ENCODE results near the gene C4orf46.
A peak's percentile ranks its signal among the peaks of the same experiment; 100 is the strongest.
"Not testable (repeated sequence)": the region's sequence is repeated elsewhere in the genome, so short reads cannot be mapped to it uniquely, and the experiment has no call there.

Gene C4orf46

DNA sequence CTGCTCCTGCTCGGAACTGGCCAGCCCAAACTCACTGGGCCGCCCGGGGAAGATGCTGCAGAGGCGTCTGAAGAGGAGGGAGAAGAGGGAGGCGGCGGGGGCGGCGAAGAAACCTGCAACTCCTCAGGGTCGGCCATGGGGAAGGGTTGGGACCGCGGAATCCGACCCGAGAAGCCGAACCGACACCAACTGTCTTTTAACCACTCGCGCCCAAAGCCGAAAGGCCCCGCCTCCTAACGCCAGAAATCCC is at the start of gene C4orf46:
TSS of gene C4orf46 (minus strand) at position 223 of the 250 bp plus-strand sequence. CDS start at position 137, 86 bp downstream.
- DNase-seq: no peak

DNA sequence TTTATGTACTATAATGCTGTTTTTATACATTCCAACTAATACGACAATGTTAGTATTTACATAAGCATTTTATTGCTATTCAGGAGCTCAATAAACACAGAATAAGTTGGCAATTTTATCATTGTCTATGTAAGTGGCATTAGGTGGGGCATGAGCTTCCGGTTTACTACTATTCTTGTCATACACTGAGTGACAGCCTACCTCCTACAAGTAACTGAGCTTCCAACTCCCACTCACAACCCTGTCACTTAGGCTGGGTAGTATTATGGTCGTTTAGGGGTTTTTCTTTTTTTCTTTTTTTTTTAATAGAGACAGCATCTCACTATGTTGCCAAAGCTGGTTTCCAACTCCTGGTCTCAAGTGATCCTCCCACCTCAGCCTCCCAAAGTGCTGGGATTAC is 44.1 kb upstream of the C4orf46 start:
- DNase-seq: no peak

DNA sequence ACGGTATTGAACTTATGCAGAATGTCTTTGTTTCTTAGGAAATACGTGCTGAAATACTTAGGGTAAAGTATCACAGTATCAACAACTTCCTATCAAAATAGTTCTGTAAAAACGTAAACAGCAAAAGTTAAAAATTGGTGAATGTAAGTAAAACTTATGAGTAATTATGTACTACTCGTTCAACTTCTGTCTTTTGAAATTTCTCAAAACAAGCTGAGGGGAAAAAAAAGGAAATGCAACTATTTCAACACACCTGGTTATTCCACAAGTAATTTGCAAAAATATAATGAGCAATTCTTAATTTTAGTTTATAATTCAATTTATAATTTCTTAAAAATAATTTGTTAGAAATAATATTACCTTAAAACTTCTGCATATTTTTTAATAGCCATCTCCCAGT is 43.2 kb upstream of the C4orf46 start:
- no peak for DNase-seq

DNA sequence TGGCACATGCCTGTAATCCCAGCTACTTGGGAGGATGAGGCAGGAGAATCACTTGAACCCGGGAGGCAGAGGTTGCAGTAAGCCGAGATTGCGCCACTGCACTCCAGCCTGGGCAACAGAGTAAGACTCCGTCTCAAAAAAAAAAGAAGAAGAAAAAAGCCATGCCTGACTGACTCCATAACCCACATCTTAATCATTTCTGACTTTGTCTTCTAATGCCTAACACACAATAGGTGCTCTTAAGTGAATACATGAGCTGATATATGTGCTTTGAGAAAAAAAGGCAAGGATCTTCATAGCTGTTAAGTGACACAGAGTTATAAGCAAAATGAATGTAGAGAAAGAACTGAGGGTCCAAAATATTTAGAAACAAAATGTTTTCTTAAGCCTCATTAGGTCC is 40.9 kb upstream of the C4orf46 start:
- DNase-seq: not testable (repeated sequence)

DNA sequence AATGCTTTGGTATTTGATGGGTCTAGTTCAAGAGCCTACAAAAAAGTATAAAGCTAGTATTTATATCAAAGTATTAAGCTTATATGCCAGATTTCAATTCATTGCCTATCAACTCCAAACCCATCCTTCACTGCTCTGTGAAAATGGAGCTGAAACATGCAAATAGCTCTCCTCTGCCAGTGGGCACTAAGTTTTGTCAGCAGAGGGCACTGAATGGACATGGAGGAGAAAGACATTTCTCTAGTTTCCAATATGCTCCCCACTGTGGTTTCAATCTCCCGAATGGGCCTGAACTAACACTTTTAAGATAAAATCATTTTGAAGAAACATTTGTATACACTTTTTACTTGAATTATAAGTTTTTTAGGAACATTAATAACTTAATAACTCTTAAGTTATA is 39.1 kb upstream of the C4orf46 start:
- no peak for DNase-seq

DNA sequence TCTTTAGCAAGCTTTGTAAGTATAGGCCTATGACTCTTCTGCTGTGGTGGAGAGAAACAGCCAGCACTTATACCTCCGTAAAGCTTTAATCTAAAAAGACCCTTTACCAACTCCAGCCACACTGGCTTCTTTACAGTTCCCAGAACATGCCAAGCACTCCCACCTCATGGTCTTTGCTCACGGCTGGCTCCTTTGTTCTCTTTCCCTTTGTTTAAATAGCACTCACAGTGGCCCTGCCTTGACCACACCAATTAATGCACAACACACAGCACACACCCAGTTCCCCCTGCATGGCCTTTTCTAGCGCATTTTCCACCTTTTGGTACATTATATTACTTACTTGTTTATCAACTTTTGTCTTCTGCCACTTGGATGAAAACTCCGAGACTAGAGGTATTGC is 32.6 kb upstream of the C4orf46 start:
- no peak for DNase-seq

DNA sequence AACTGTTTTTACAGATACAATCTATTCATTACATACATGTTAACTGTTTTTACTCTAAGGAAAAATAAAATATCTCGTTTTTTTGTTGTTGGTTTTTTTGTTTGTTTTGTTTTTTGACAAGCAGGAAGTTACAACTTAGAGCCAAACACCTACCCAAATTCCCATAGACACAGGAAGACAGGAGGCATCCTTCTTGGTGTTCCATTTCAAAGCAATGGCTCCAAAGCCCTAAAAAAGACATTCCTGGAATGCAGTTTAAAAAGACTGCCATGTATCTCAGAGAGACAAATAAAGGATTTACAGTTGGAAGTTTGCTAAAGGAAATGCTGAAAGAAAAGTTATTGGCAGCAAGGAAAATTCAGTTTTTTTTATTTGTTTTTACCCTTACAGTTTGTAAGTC is 17.1 kb upstream of the C4orf46 start:
- no peak for DNase-seq

DNA sequence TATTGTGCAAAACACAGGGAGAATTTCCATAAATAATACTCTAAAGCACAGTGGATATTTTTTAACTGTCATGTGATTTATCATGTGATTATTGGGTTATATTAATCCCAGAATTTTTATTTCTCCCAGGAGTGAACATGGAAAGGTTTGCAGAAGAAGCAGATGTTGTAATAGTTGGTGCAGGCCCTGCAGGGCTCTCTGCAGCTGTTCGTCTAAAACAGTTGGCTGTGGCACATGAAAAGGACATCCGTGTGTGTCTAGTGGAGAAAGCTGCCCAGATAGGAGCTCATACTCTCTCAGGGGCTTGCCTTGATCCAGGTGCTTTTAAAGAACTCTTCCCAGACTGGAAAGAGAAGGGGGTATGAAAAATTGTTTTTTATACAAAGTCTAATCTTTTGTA is 10.4 kb upstream of the C4orf46 start:
- no peak for DNase-seq

DNA sequence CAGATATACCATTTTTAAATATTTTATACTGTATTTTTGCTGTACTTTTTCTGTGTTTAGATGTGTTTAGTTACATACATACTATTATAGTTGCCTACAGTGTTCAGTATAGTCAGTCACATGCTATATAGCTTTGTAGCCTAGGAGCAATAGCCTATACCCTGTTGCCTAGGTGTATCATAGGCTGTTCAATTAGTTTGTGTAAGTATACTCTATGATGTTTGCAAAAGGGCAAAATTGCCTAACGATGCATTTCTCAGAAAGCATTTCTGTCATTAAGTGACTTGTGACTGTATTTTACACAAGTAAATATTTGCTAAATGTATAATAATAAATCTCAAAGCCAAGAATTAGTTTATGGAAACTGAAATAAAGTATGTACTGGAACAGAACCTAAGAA is 9.9 kb upstream of the C4orf46 start:
- no peak for DNase-seq

DNA sequence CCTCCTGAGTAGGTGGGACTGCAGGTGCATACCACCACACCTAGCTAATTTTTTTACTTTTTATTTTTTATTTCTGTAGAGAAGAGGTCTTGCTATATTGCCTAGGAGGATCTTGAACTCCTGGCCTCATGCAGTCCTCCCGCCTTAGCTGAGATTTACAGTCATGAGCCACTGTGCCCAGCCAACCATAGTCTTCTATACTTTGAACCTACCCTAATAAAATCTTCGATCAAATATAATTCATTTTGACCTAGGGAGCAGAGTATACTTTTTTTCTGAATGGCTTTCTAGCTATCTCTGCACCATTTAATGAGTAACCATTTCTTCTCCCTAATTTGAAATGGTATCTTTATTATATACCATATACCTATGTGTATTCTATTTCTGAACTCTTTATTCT is 7.1 kb upstream of the C4orf46 start:
- DNase-seq: no peak

DNA sequence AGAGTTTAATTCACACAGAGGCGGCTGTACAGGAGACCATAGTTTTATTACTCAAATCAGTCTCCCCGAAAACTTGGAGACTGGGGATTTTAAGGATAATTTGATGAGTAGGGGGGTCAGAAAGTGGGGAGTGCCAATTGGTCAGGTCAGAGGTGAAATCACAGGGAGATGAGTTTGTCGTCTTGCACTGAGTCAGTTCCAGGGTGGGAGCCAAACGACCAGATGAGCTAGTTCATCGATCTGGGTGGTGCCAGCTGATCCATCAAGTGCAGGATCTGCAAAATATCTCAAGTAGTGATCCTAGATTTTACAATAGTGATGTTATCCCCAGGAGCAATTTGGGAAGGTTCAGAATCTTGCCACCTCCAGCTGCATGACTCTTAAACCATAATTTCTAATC is 4.4 kb upstream of the C4orf46 start:
- no peak for DNase-seq

DNA sequence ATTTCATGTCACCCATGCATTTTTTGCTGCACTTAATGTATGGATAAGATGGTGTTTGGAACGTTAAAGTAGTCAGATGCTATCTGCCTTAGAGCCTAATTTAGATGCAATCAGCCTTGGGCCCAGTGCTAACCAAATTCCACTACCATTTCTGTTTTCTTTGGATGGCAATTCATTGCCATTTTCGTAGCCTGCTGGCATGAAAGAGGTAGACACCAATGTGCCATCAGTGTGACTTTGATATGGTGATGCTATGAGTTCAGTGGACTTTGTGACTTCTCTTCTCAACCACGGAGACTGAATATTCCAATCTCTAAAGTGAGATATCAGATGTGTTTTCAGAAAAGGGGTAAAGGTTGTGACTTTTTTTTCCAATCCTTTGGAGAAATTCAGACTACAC is 1.9 kb upstream of the C4orf46 start:
- no peak for DNase-seq

DNA sequence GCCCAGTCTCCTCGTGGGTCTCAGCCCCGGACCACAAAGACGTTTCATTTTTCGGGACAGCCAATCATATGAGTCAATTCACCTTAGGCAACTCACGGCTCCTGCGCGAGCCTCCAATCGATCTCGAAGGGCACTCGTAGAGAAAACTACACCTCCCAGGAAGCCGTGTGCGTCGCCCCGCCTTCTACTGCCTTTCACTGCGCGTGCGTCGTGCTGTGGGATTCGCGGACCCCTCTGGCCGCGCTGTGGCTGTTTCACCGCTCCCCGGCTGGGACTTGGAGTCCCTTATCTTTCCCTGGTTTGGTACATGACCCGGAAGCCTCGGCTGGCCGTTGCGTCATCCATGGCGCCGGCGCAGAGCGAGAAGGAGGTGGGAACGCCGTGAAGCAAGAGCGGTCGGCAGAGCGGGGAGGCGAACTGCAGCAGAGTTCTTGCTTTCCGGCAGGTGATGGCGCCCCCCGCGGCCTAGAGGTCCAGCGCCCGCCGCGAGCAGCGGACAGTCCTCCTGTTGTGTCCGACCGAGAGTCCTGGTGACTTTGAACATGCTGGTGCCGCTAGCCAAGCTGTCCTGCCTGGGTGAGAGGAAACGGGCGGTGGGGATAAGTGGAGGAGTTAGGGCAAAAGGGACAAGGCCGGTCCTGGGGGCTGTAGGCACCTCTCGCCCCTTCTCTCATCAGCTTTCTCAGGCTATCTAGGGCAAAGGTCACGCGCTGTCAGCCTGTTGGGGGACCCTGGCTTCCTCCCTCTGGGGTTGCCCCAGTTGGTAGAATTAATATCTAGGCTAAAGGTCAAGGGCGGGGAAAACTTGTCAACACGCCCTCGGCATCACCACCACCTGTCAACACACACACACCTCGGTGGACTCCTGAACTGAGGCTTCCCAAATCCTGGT is 474 bp upstream of the C4orf46 start, which contains the start of gene ETFDH:
TSS of gene ETFDH (plus strand) at position 382 of the 892 bp plus-strand sequence. CDS start at position 543, 161 bp downstream.
- DNase-seq: peak; percentile 94

DNA sequence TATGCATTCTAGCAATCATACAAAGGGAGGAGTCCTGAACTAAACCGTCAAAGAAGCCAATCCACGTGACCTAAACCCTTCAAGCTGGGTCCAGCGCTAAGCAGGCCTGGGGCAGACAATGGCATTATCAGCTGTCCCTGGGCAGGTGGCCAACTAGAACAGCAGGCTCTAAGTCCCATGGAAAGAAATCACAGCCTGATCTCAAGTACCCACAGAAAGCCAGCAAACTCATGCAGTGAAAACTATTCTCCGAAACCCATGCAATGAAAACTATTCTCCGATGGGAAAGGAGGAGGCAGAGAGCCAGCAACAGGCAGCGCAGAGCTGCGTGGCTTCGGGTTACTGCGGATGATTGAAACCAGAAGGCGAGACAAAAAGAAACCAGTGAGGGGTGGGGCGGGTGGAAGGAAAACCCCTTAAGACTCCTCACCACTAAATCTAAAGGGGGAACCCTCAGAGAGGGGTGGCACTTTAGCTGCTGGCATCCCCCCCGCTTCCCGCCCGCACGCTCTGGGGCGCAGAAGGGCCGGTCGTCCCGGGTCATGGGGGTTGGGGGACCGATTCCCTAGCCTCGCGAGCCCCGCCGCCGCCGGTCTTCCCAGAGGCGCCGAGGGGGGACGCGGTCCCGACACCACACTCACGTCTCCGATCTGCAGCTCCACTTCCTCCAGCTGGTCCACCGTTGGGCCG is 567 bp downstream of the C4orf46 start:
- no peak for DNase-seq

DNA sequence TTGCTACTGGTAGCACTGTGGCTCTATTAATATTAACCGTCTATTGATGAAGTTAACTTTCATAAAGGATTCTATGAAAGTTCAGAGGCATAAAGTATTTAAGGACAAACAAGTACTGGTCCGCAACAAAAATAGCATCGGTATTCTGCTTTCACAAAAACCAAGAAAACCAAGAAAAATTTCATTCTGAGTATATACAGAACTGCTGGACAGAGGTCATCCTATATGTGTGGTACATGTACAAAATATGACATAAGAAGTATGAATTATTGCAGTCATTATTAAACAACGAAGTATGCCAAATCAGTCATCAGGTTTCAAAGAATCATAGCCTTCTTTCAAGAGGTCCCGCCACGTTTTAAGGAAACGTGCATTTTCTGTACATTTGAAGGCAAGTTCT is 2.4 kb downstream of the C4orf46 start:
- no peak for DNase-seq

DNA sequence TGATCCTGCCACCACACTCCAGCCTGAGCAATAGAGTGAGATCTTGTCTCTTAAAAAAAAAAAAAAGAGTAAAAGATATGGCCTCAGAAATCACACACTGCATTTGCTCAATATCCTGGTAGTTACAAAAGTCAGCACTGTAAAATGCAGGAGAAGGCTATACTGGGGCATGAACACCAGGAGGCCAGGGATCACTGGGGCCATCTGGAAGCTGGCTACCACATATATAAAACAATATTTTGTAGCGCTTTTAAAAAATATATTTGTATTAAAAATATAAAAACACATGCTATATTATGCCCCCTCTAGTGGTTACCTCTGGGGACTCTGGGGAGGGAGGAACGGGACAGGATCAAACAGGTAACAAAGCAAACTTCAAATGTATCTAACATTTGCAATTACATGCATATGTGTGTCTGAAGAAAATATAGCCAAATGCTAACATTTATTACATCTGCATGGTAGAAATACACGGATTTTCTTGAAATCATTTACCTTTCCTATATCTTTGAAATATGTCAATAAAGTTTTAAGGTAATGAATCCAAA is 4.0 kb downstream of the C4orf46 start:
- no peak for DNase-seq

DNA sequence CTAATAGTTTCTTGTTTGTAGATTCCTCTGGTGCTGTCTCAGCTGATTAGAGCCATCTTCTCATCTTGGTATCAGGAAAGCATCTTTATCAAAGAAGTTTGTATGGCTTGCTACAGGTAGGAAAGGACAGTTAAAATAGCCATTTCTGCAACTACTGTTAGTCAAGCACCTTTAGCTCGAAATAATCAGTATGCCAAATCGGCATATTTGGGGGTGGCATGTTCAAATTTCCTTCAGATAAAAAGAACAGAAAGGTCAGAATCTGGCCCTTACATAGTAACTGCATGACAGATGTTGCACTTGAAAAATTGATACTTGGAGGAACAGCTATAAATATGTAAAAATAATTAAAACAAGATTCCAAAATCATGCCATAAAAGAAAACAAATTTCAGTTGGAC is 4.8 kb downstream of the C4orf46 start:
- no peak for DNase-seq

DNA sequence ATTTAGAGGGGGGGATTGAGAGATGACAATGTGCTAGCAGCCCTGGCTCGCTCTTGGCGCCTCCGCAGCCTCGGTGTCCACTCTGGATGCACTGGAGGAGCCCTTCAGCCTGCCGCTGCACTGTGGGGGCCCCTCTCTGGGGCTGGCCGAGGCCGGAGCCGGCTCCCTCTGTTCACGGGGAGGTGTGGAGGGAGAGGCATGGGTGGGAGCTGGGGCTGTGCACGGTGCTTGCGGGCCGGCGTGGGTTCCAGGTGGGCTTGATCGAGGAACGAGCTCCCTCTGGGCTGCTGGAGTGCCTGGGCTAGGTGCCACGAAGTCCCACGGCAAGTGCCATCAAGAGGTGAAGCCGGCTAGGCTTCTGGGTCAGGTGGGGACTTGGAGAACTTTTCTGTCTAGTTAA is 6.9 kb downstream of the C4orf46 start:
- no peak for DNase-seq

DNA sequence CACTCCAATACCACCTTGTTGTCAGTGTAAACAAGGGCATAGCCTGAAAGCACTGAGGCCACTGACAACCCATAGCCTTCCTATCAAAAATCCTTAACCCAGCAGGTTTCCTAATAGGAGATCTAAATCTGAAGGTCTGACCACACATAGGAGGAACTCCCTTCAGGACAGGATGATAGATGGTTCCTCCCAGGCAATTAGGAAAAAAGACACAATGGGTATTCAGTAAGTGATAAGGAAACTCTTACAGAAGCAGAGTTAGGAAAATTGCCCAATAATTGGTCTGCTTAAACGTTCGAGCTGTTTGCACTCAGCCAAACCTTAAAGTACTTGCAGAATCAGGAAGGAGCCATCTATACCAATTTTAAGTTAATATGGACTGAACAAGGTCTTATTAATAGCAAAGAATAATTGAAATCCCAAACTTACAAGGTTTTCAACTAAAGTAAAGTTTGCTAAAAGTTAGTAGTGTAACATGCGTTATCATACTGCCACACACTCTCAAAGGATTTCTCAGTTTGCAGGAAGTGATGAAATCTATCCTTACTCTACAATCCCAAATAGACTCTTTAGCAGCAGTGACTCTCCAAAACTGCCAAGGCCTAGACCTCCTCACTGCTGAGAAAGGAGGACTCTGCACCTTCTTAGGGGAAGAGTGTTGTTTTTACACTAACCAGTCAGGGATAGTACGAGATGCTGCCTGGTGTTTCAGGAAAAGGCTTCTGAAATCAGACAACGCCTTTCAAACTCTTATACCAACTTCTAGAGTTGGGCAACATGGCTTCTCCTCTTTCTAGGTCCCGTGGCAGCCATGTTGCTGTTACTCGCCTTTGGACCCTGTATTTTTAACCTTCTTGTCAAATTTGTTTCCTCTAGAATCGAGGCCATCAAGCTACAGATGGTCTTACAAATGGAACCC is 7.7 kb downstream of the C4orf46 start:
- not testable (repeated sequence) for DNase-seq

DNA sequence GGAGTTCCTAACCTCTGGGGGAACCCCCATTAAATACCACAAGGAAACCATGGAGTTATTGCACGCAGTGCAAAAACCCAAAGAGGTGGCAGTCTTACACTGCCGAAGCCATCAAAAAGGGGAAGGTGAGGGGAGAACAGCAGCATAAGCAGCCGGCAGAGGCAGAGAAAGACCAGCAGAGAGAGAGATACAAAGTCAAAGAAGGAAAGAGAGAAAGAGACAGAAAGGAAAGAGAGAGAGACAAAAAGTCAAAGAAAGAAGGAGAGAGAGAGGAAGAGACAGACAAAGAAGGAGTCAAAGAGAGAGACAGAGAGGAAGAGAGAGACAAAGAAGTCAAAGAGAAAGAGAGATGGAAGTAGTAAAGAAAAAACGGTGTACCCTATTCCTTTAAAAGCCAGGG is 8.4 kb downstream of the C4orf46 start:
- not testable (repeated sequence) for DNase-seq

DNA sequence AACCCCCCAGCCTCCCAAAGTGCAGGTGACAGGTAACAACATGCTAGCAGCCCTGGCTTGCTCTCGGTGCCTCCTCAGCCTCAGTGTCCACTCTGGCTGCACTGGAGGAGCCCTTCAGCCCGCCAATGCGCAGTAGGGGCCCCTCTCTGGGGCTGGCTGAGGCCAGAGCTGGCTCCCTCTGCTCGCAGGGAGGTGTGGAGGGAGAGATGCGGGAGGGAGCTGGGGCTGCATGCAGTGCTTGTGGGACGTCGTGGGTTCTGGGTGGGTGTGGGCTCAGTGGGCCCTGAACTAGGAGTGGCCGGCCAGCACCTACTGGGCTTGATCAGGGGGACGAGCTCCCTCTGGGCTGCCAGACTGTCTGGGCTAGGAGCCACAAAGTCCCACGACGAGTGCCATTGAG is 14.4 kb downstream of the C4orf46 start:
- DNase-seq: no peak

DNA sequence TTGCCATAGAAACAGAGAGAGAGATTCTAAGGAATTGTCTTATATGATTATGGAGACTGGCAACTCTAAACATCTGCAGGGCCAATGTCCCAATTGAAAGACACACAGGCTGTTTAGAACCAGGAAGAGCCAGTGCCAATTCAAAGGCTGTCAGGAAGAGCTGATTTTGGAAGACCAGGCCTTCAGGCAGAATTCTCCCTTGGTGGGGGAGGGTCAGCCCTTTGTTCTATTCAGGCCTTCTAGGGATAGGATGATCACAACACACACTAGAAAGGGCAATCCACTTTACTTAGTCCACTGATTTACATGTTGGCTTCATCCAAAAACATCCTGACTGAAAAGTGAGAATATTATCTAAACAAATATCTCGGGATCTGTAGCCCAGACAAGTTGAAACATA is 15.2 kb downstream of the C4orf46 start:
- no peak for DNase-seq

DNA sequence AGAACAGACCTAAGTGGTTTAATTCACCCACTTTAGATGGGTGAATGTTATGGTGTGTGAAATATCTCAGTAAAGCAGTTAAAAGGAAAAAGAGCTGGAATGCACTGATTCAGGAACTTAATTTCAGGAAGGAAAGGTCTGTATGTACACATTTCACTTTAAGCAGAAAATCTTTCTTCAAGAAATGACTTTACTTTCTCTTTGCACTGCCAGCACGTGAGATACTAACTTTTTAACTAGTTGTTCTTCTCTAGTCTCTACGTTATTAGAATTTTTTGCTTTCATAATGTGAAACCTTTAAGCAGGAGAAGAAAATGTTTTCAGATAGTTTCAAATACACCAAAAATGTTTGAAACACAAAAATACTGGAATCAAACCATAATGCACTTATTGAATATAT is 18.8 kb downstream of the C4orf46 start:
- no peak for DNase-seq
